ENCODE measurements around the gene AP2A1.
A peak's percentile ranks its signal among the peaks of the same experiment; 100 is the strongest.

The AP2A1 gene

DNA sequence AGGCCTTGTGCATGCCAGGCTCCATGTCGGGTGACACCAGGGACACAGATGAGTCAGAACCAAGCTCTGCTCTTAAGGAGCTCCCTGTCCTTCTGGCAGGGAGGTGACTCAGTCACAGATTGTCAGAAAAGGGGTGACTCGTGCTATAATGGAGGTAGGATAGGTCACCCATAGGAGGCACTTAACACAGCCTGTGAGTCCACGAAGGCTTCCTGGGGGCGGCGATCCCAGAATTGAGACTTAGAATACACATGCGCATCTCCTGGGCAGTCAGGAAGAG is 26.7 kb downstream of the AP2A1 start:
- DNase-seq, result no peak
- Histone ChIP-seq H3K36me3 (peaks cover 48% of the 10 kb centered on the region), H3K27ac (no peak overlapping the region), H3K4me3 (ENCODE audit: low read depth, low read length) (no peak overlapping the region), H3K9me3 (ENCODE audit: severe bottlenecking) (no peaks in the 10 kb centered on the region), H3K27me3 (ENCODE audit: insufficient read depth, low read depth, severe bottlenecking) (no peaks in the 10 kb centered on the region)
- TF ChIP-seq, protein P1, sequence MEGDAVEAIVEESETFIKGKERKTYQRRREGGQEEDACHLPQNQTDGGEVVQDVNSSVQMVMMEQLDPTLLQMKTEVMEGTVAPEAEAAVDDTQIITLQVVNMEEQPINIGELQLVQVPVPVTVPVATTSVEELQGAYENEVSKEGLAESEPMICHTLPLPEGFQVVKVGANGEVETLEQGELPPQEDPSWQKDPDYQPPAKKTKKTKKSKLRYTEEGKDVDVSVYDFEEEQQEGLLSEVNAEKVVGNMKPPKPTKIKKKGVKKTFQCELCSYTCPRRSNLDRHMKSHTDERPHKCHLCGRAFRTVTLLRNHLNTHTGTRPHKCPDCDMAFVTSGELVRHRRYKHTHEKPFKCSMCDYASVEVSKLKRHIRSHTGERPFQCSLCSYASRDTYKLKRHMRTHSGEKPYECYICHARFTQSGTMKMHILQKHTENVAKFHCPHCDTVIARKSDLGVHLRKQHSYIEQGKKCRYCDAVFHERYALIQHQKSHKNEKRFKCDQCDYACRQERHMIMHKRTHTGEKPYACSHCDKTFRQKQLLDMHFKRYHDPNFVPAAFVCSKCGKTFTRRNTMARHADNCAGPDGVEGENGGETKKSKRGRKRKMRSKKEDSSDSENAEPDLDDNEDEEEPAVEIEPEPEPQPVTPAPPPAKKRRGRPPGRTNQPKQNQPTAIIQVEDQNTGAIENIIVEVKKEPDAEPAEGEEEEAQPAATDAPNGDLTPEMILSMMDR (IDR thresholded peaks at IDR 0.05; ENCODE audit: low read depth, low read length), result no peak

DNA sequence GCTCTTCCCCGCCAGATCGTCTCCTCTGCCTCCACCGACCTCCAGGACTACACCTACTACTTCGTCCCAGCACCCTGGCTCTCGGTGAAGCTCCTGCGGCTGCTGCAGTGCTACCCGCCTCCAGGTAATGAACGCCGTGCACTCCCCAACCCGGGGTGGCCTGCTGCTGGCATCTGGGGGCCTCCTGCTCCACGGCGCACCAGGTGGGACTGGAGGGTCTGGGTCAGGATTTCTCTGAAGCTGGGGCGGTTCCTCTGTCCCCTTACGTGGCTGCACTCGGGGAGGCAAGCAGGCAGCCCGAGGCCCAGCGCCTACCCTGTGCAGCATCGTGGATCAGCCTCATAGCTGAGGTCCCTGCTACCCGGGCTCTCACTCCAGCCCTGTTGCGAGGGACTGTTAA is 28.8 kb downstream of the AP2A1 start:
- Histone ChIP-seq H3K4me3 (ENCODE audit: low read depth, low read length) (no peak overlapping the region), H3K36me3 (peaks cover 65% of the 10 kb centered on the region), H3K27me3 (ENCODE audit: insufficient read depth, low read depth, severe bottlenecking) (no peaks in the 10 kb centered on the region), H3K27ac (no peak overlapping the region), H3K9me3 (ENCODE audit: severe bottlenecking) (no peaks in the 10 kb centered on the region)
- DNase-seq, result no peak
- TF ChIP-seq, protein P1 (IDR thresholded peaks at IDR 0.05; ENCODE audit: low read depth, low read length), result no peak

DNA sequence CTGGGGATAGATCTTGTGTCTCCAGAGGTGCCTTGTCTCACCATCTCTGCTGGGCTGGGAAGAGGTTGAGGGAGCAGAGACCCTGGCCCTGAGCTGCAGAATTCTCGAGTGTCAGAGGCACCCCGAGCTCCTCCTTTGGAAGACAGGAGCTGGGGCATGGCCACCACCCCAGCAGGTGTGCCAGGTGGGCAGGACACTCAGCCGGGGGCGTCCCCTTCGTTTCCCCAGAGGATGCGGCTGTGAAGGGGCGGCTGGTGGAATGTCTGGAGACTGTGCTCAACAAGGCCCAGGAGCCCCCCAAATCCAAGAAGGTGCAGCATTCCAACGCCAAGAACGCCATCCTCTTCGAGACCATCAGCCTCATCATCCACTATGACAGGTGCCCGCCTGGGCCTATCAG is 31.8 kb downstream of the AP2A1 start:
- H3K4me3 ChIP-seq (ENCODE audit: low read depth, low read length), result no peak overlapping the region
- no peaks in the 10 kb centered on the region for H3K9me3 ChIP-seq (ENCODE audit: severe bottlenecking)
- TF ChIP-seq, protein P1 (IDR thresholded peaks at IDR 0.05; ENCODE audit: low read depth, low read length), result no peak
- no peak overlapping the region for H3K27ac ChIP-seq
- no peak for DNase-seq
- H3K27me3 ChIP-seq (ENCODE audit: insufficient read depth, low read depth, severe bottlenecking), result no peaks in the 10 kb centered on the region
- peaks cover 64% of the 10 kb centered on the region for H3K36me3 ChIP-seq

DNA sequence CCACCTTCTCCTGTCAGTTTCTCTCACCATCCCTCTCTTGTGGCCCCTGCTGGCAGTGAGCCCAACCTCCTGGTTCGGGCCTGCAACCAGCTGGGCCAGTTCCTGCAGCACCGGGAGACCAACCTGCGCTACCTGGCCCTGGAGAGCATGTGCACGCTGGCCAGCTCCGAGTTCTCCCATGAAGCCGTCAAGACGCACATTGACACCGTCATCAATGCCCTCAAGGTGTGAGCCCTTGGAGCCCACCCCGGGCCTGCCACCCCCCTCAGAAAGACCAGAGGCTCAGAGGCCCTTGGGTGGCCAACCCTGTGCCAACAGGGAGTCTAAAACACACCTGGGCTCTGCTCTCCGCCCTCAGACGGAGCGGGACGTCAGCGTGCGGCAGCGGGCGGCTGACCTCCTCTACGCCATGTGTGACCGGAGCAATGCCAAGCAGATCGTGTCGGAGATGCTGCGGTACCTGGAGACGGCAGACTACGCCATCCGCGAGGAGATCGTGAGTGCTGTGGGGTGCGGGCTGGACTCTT is 32.5 kb downstream of the AP2A1 start:
- H3K36me3 ChIP-seq, result peaks cover 67% of the 10 kb centered on the region
- TF ChIP-seq, protein P1 (IDR thresholded peaks at IDR 0.05; ENCODE audit: low read depth, low read length), result no peak
- H3K27me3 ChIP-seq (ENCODE audit: insufficient read depth, low read depth, severe bottlenecking), result no peaks in the 10 kb centered on the region
- H3K9me3 ChIP-seq (ENCODE audit: severe bottlenecking), result no peaks in the 10 kb centered on the region
- DNase-seq, result no peak
- no peak overlapping the region for H3K27ac ChIP-seq
- no peak overlapping the region for H3K4me3 ChIP-seq (ENCODE audit: low read depth, low read length)

DNA sequence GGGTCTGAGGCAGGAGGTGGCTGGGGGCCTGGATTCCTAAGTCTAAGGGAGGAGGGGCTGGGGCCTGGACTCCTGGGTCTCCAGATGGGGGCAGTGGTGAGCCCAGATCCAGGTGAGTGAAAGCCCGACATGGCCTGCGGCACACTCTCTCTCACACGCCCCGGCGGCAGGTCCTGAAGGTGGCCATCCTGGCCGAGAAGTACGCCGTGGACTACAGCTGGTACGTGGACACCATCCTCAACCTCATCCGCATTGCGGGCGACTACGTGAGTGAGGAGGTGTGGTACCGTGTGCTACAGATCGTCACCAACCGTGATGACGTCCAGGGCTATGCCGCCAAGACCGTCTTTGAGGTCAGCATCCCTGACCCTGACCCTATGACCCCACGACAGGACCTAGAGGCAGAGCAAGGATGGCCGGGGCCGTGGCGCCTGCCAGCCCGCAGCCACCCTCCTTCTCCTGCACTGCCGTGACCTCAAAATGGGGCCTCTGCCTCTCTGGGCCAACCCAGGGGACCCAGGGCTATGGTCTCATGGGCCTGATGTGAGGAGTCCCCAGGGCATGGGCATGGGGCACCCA is 33.1 kb downstream of the AP2A1 start:
- Histone ChIP-seq H3K27ac (no peak overlapping the region), H3K9me3 (ENCODE audit: severe bottlenecking) (no peaks in the 10 kb centered on the region), H3K4me3 (ENCODE audit: low read depth, low read length) (no peak overlapping the region), H3K27me3 (ENCODE audit: insufficient read depth, low read depth, severe bottlenecking) (no peaks in the 10 kb centered on the region), H3K36me3 (peaks cover 68% of the 10 kb centered on the region)
- DNase-seq, result peak; percentile 60
- TF ChIP-seq, protein P1 (IDR thresholded peaks at IDR 0.05; ENCODE audit: low read depth, low read length), result peak; percentile 59

DNA sequence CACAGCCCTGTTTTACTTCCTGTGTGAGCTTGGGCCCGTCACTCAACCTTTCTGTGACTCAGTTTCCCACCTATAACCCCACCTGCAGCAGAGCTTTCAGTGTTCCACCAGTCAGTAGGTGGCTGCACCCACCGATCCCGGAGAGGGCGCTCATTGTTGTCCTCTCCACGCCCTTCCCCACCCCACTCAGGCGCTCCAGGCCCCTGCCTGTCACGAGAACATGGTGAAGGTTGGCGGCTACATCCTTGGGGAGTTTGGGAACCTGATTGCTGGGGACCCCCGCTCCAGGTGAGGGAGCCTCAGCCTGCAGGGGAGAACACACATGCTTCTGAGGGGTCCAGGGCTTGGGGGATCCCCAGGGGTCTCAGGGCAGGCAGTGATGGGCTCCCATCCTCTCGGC is 34.0 kb downstream of the AP2A1 start:
- DNase-seq, result no peak
- TF ChIP-seq, protein P1 (IDR thresholded peaks at IDR 0.05; ENCODE audit: low read depth, low read length), result no peak

More for the DNA sequence above, 34.0 kb downstream of the AP2A1 start:
- H3K27me3 ChIP-seq (ENCODE audit: insufficient read depth, low read depth, severe bottlenecking), result no peaks in the 10 kb centered on the region
- H3K27ac ChIP-seq, result no peak overlapping the region
- H3K4me3 ChIP-seq (ENCODE audit: low read depth, low read length), result no peak overlapping the region
- peaks cover 67% of the 10 kb centered on the region for H3K36me3 ChIP-seq
- H3K9me3 ChIP-seq (ENCODE audit: severe bottlenecking), result no peaks in the 10 kb centered on the region

Data from WERI-Rb-1 (cell line).